GM23338 (cell line): ENCODE data around the gene MYO9A. TPM values are rescaled to one million over a fixed set of nuclear protein-coding genes. Genes with fewer than 3 reads are reported as not detected.

Experiments used
- ATAC-seq: fragments of 200-7000 bp; cut with Tn5 transposase; 3 replicates; pipeline ENCODE4 v1.9.1; 2020
- DNase-seq: peaks from one replicate; pipeline ENCODE4 v3.0.0-alpha.2; 2015; ENCODE audit warnings: low spot score
- H2AFZ ChIP-seq: fragments of 200-600 bp; sonication (generic); 2 replicates; pipeline ENCODE4 v1.8.0; 2016; ENCODE audit warnings: antibody characterized with exemption, mild to moderate bottlenecking, moderate library complexity
- H3F3A ChIP-seq: fragments of 200-600 bp; sonication (generic); replicated peaks from 2 replicates; pipeline ENCODE4 v1.8.0; 2017; ENCODE audit warnings: antibody characterized with exemption, mixed run types, low read depth
- H3K27ac ChIP-seq: fragments of 200-600 bp; sonication (generic); 2 replicates; pipeline ENCODE4 v1.6.1; 2016; ENCODE audit warnings: low read depth
- H3K27me3 ChIP-seq: fragments of 200-600 bp; sonication (generic); 2 replicates; pipeline ENCODE4 v1.8.0; 2016; ENCODE audit warnings: mild to moderate bottlenecking, mixed run types, moderate library complexity; ENCODE audit not compliant: insufficient read depth
- H3K36me3 ChIP-seq: fragments of 200-600 bp; sonication (generic); 2 replicates; pipeline ENCODE4 v1.8.0; 2016; ENCODE audit warnings: mild to moderate bottlenecking; ENCODE audit not compliant: insufficient read depth
- H3K4me1 ChIP-seq: fragments of 200-600 bp; sonication (generic); 2 replicates; pipeline ENCODE4 v1.8.0; 2016; ENCODE audit warnings: mild to moderate bottlenecking, moderate library complexity; ENCODE audit not compliant: insufficient read depth
- H3K4me2 ChIP-seq: fragments of 200-600 bp; sonication (generic); 2 replicates; pipeline ENCODE4 v1.7.1; 2017; ENCODE audit warnings: mixed run types
- H3K4me3 ChIP-seq: fragments of 200-600 bp; sonication (generic); 2 replicates; pipeline ENCODE4 v1.6.1; 2016; ENCODE audit warnings: mixed run types
- H3K79me2 ChIP-seq: fragments of 200-600 bp; sonication (generic); replicated peaks from 2 replicates; pipeline ENCODE4 v1.8.0; 2017; ENCODE audit warnings: mild to moderate bottlenecking; ENCODE audit not compliant: insufficient read depth
- H3K9me2 ChIP-seq: fragments of 200-600 bp; sonication (generic); 2 replicates; pipeline ENCODE4 v1.8.0; 2017; ENCODE audit not compliant: insufficient read depth
- H4K20me1 ChIP-seq: fragments of 200-600 bp; sonication (generic); replicated peaks from 2 replicates; pipeline ENCODE4 v1.8.0; 2017; ENCODE audit warnings: mild to moderate bottlenecking; ENCODE audit not compliant: insufficient read depth
- H3K27ac Mint-ChIP-seq: 2 replicates; pipeline ENCODE4 v1.8.0; 2020; ENCODE audit warnings: inconsistent platforms, mild to moderate bottlenecking, moderate library complexity, mixed read lengths
- H3K27me3 Mint-ChIP-seq: 3 replicates; pipeline ENCODE4 v1.8.0; 2022; ENCODE audit warnings: low read depth, mild to moderate bottlenecking, moderate library complexity, mixed read lengths, inconsistent platforms; ENCODE audit not compliant: insufficient read depth, poor library complexity
- H3K36me3 Mint-ChIP-seq: 3 replicates; pipeline ENCODE4 v1.8.0; 2021; ENCODE audit warnings: low read depth, mild to moderate bottlenecking, inconsistent platforms, moderate library complexity, mixed read lengths
- H3K4me1 Mint-ChIP-seq: 3 replicates; pipeline ENCODE4 v1.8.0; 2020; ENCODE audit warnings: mild to moderate bottlenecking, inconsistent platforms, mixed read lengths
- H3K4me3 Mint-ChIP-seq: 3 replicates; pipeline ENCODE4 v1.8.0; 2021; ENCODE audit warnings: moderate library complexity, mild to moderate bottlenecking, inconsistent platforms, mixed read lengths
- H3K9me3 Mint-ChIP-seq: 3 replicates; pipeline ENCODE4 v1.8.0; 2020; ENCODE audit warnings: moderate library complexity, mild to moderate bottlenecking, inconsistent platforms, mixed read lengths
- CREB1 ChIP-seq: fragments of 250-450 bp; sonication (Bioruptor Pico); IDR thresholded peaks from 2 replicates; pipeline ENCODE4 v1.5.0; 2020; ENCODE audit warnings: low read depth, mild to moderate bottlenecking, moderate library complexity
- CTCF ChIP-seq, 2 experiments: fragments of 200-600 bp in 1 of 2; sonication (generic) in 1 of 2; conservative IDR thresholded peaks; 2 replicates each; pipeline versions ENCODE4 v1.5.1 to v1.6.1; 2016 to 2017; ENCODE audit warnings: antibody characterized with exemption in 2 of 2, low read depth in 2 of 2, mild to moderate bottlenecking in 2 of 2, moderate library complexity in 1 of 2
- EZH2 ChIP-seq: fragments of 200-600 bp; sonication (generic); IDR thresholded peaks from one replicate; pipeline ENCODE4 v1.8.0; 2017; ENCODE audit warnings: antibody characterized with exemption, mild to moderate bottlenecking, low read depth; ENCODE audit not compliant: unreplicated experiment
- EZH2phosphoT487 ChIP-seq: fragments of 200-600 bp; sonication (generic); IDR thresholded peaks from one replicate; pipeline ENCODE4 v1.8.1; 2018; ENCODE audit warnings: antibody characterized with exemption; ENCODE audit not compliant: unreplicated experiment
- JUNB ChIP-seq: IDR thresholded peaks from one replicate; pipeline ENCODE4 v1.6.1; 2016; ENCODE audit warnings: antibody characterized with exemption; ENCODE audit not compliant: unreplicated experiment
- NANOG ChIP-seq: IDR thresholded peaks from 2 replicates; pipeline ENCODE4 v1.6.1; 2016; ENCODE audit warnings: antibody characterized with exemption, borderline replicate concordance
- POLR2AphosphoS5 ChIP-seq: IDR thresholded peaks from 2 replicates; pipeline ENCODE4 v1.6.1; 2016; ENCODE audit warnings: antibody characterized with exemption, low read depth
- STAT1 ChIP-seq: IDR thresholded peaks from one replicate; pipeline ENCODE4 v1.6.1; 2016; ENCODE audit warnings: antibody characterized with exemption; ENCODE audit not compliant: unreplicated experiment
- ZNF114 ChIP-seq: fragments of 250-450 bp; sonication (Bioruptor Pico); IDR thresholded peaks from 2 replicates; pipeline ENCODE4 v1.5.0; 2020; ENCODE audit warnings: mild to moderate bottlenecking, moderate library complexity
- ZNF331 ChIP-seq: fragments of 250-450 bp; sonication (Bioruptor Pico); IDR thresholded peaks from 2 replicates; pipeline ENCODE4 v1.5.0; 2020; ENCODE audit warnings: low read depth, mild to moderate bottlenecking, moderate library complexity
- polyA plus RNA-seq: library from polyadenylated mRNA; unstranded; fragments of >200 nt; fragmentation: Nextera tagmentation; extraction: Ambion mirVana; gene quantifications from 2 replicates; pipeline ENCODE4 v1.2.1, GENCODE V29; 2016
- total RNA-seq: library from RNA; depleted of rRNA; stranded (reverse); fragments of >200 nt; shearing (Covaris generic); gene quantifications from 2 replicates; pipeline ENCODE4 v1.2.3, GENCODE V29; 2014
- TF ChIP-seq, protein P1 (sequence below): IDR thresholded peaks from one replicate; pipeline ENCODE4 v1.6.1; 2018; ENCODE audit warnings: antibody characterized with exemption; ENCODE audit not compliant: unreplicated experiment
- TF ChIP-seq, protein P2 (sequence below): IDR thresholded peaks from 2 replicates; pipeline ENCODE4 v1.6.1; 2016; ENCODE audit warnings: antibody characterized with exemption

The MYO9A gene
- total and polyA plus RNA-seq, 2 experiments from 2014 or later = 11.6 to 32.8 TPM

GRCh38 chr15:72058585-72058984, 59.4 kb downstream of the MYO9A start (continued):
- TF ChIP-seq CTCF (conservative IDR thresholded peaks at IDR 0.05; ENCODE audit: low read depth in 2 of 2) (no peak), ZNF331 (CRISPR knock-in tag) (no peak), EZH2phosphoT487 (no peak), EZH2 (no peak), CREB1 (CRISPR knock-in tag) (no peak), JUNB (no peak), NANOG (no peak)
- TF ChIP-seq, protein P1, sequence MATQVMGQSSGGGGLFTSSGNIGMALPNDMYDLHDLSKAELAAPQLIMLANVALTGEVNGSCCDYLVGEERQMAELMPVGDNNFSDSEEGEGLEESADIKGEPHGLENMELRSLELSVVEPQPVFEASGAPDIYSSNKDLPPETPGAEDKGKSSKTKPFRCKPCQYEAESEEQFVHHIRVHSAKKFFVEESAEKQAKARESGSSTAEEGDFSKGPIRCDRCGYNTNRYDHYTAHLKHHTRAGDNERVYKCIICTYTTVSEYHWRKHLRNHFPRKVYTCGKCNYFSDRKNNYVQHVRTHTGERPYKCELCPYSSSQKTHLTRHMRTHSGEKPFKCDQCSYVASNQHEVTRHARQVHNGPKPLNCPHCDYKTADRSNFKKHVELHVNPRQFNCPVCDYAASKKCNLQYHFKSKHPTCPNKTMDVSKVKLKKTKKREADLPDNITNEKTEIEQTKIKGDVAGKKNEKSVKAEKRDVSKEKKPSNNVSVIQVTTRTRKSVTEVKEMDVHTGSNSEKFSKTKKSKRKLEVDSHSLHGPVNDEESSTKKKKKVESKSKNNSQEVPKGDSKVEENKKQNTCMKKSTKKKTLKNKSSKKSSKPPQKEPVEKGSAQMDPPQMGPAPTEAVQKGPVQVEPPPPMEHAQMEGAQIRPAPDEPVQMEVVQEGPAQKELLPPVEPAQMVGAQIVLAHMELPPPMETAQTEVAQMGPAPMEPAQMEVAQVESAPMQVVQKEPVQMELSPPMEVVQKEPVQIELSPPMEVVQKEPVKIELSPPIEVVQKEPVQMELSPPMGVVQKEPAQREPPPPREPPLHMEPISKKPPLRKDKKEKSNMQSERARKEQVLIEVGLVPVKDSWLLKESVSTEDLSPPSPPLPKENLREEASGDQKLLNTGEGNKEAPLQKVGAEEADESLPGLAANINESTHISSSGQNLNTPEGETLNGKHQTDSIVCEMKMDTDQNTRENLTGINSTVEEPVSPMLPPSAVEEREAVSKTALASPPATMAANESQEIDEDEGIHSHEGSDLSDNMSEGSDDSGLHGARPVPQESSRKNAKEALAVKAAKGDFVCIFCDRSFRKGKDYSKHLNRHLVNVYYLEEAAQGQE = no peak
- TF ChIP-seq, protein P2, sequence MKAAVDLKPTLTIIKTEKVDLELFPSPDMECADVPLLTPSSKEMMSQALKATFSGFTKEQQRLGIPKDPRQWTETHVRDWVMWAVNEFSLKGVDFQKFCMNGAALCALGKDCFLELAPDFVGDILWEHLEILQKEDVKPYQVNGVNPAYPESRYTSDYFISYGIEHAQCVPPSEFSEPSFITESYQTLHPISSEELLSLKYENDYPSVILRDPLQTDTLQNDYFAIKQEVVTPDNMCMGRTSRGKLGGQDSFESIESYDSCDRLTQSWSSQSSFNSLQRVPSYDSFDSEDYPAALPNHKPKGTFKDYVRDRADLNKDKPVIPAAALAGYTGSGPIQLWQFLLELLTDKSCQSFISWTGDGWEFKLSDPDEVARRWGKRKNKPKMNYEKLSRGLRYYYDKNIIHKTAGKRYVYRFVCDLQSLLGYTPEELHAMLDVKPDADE = no peak

DNA sequence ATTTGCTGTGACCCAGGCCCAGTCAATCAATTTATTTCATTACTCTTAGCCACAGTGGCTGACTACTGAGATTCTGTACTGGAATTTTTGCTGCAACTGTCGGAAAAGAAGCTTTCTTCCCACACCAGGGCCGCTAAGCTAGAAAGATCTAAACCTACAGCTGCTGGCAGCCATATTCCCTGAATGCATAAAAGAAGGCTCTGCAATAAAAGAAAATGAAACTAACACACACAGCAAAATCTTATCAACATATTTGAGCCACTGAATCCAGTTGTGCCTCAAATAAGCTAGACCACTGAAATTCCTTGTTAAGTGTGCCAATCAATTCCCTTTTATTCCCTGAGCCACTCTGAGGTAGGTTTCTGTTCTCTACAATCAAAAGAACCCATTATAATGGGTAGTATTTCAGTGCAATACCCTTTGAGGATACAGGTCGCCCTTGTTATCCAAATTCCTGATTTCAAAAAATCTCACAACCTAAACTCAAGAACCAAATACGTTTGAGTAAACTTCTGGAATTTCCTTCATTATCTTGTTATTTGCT, 60.3 kb downstream of the MYO9A start:
- Histone ChIP-seq H3K4me2 (peak overlapping the region; percentile 10), H3K4me1 (peaks cover 19% of the 10 kb centered on the region), H3K27ac (peak overlapping the region; percentile 51), H3K36me3 (no peaks in the 10 kb centered on the region), H3K79me2 (peaks cover 12% of the 10 kb centered on the region), H3F3A (no peaks in the 10 kb centered on the region), H3K4me3 (0 out of 2 replicates have a peak overlapping the region, but pooled peaks have one; percentile 1), H3K27me3 (no peaks in the 10 kb centered on the region), H2AFZ (no peak overlapping the region), H3K9me2 (no peaks in the 10 kb centered on the region), H4K20me1 (no peaks in the 10 kb centered on the region; the same call in 1 of the 2 replicates)
- peak; percentile 71 for ATAC-seq
- H3K4me3 Mint-ChIP-seq = no peak overlapping the region
- H3K4me1 Mint-ChIP-seq = peaks cover 25% of the 10 kb centered on the region
- peaks cover 4% of the 10 kb centered on the region; the same call in 1 of the 3 replicates for H3K36me3 Mint-ChIP-seq
- peaks cover 5% of the 10 kb centered on the region for H3K27me3 Mint-ChIP-seq
- H3K27ac Mint-ChIP-seq = peak overlapping the region; percentile 0; the same call in 1 of the 2 replicates
- peaks cover 8% of the 10 kb centered on the region; the same call in 1 of the 3 replicates for H3K9me3 Mint-ChIP-seq
- peak; percentile 30 for DNase-seq
- TF ChIP-seq STAT1 = no peak
- no peak for TF ChIP-seq ZNF331 (CRISPR knock-in tag)
- no peak for TF ChIP-seq CREB1 (CRISPR knock-in tag)
- no peak for TF ChIP-seq JUNB
- TF ChIP-seq POLR2AphosphoS5 = no peak
- TF ChIP-seq ZNF114 (CRISPR knock-in tag) = no peak
- no peak for TF ChIP-seq EZH2phosphoT487
- no peak for TF ChIP-seq CTCF (conservative IDR thresholded peaks at IDR 0.05; ENCODE audit: low read depth in 2 of 2)
- TF ChIP-seq, protein P1 = no peak
- TF ChIP-seq, protein P2 = no peak
- TF ChIP-seq NANOG = no peak
- no peak for TF ChIP-seq EZH2
